ENCODE measurements around the gene NAALADL2. TPM values are rescaled to one million over a fixed set of nuclear protein-coding genes. Genes with fewer than 3 reads are reported as not detected.

NAALADL2 gene
- polyA plus RNA-seq, 1 donor from 2014 or later = 1.6 TPM

GRCh38 chr3:175807175-175807574 is 948.0 kb downstream of the NAALADL2 start:
- H3K9me3 ChIP-seq (ENCODE audit: low read length) = no peaks in the 10 kb centered on the region
- TF ChIP-seq SMC3 (conservative IDR thresholded peaks at IDR 0.05; ENCODE audit: poor library complexity) = no peak
- TF ChIP-seq EZH2 (IDR thresholded peaks at IDR 0.05; ENCODE audit: borderline replicate concordance, insufficient read depth, low read length, poor library complexity, severe bottlenecking) = no peak
- no peak for TF ChIP-seq CTCF (IDR thresholded peaks at IDR 0.05; ENCODE audit: poor library complexity, severe bottlenecking)
- TF ChIP-seq REST (IDR thresholded peaks at IDR 0.05; ENCODE audit: borderline replicate concordance) = no peak
- TF ChIP-seq MXI1 (conservative IDR thresholded peaks at IDR 0.05; ENCODE audit: poor library complexity, severe bottlenecking) = no peak
- TF ChIP-seq RAD21 (conservative IDR thresholded peaks at IDR 0.05) = no peak
- no peak for TF ChIP-seq TAF1 (IDR thresholded peaks at IDR 0.05; ENCODE audit: low read depth)
- no peak for TF ChIP-seq EP300 (conservative IDR thresholded peaks at IDR 0.05; ENCODE audit: poor library complexity, severe bottlenecking)
- TF ChIP-seq POLR2AphosphoS5 (IDR thresholded peaks at IDR 0.05) = no peak
- H4K20me1 ChIP-seq (ENCODE audit: insufficient read depth) = no peaks in the 10 kb centered on the region
- no peak overlapping the region for H3K4me2 ChIP-seq (ENCODE audit: low read length)
- H3K9ac ChIP-seq (ENCODE audit: low read length) = no peak overlapping the region
- no peaks in the 10 kb centered on the region for H3K9me2 ChIP-seq (ENCODE audit: insufficient read depth, low read length)
- no peak overlapping the region for H3K27ac ChIP-seq (ENCODE audit: low read length)
- H2AFZ ChIP-seq (ENCODE audit: low read depth, low read length) = no peak overlapping the region
- H3K4me3 ChIP-seq (ENCODE audit: low read length) = no peak overlapping the region
- H3K79me2 ChIP-seq (replicated peaks; ENCODE audit: insufficient read depth, low read length) = no peaks in the 10 kb centered on the region
- no peaks in the 10 kb centered on the region for H3F3A ChIP-seq (ENCODE audit: insufficient read depth, low read length, poor library complexity, severe bottlenecking)
- no peaks in the 10 kb centered on the region for H3K27me3 ChIP-seq (ENCODE audit: insufficient read depth, low read depth, low read length)
- no peaks in the 10 kb centered on the region for H3K36me3 ChIP-seq (ENCODE audit: insufficient read depth, low read length)

DNA sequence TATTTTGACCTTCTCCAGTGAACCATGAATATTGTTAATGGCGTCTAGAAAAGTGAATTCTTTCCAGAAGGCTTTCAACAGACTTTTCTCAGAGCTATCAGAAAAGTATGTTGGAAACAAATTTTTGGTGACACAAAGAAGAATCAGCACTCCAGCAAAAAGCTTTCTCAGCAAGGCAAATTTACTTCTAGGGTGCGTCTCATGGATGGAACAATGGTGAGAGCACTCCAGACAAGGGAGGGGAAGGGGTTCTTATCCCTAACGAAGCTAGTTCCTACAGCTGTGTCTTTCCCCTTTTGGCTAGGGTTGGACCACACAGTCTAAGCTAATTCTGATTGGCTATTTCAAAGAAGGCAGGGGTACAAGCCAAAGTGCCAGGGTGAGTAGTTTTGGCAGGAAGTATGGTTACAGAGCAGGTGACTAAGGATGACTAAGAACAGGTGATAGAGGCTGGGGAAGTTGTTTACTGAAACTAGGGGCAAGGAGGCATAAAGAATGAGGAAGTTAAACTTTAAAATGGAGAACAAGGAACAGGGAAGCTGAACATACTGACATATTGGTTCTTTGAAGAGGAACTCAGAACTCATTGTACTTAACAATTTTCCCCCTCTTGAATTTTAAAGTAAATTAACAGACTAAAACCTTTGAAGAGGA is 959.8 kb downstream of the NAALADL2 start:
- H3K4me3 ChIP-seq (ENCODE audit: low read length) = no peak overlapping the region
- H3K9me2 ChIP-seq (ENCODE audit: insufficient read depth, low read length) = no peaks in the 10 kb centered on the region
- no peaks in the 10 kb centered on the region for H3K36me3 ChIP-seq (ENCODE audit: insufficient read depth, low read length)
- no peak overlapping the region for H3K27ac ChIP-seq (ENCODE audit: low read length)
- H3K27me3 ChIP-seq (ENCODE audit: insufficient read depth, low read depth, low read length) = no peaks in the 10 kb centered on the region
- no peak overlapping the region for H3K9ac ChIP-seq (ENCODE audit: low read length)
- no peak for TF ChIP-seq RAD21 (conservative IDR thresholded peaks at IDR 0.05)
- TF ChIP-seq TAF1 (IDR thresholded peaks at IDR 0.05; ENCODE audit: low read depth) = no peak
- no peak for TF ChIP-seq REST (IDR thresholded peaks at IDR 0.05; ENCODE audit: borderline replicate concordance)
- TF ChIP-seq CTCF (IDR thresholded peaks at IDR 0.05; ENCODE audit: poor library complexity, severe bottlenecking) = no peak
- no peak for TF ChIP-seq POLR2AphosphoS5 (IDR thresholded peaks at IDR 0.05)
- TF ChIP-seq EP300 (conservative IDR thresholded peaks at IDR 0.05; ENCODE audit: poor library complexity, severe bottlenecking) = no peak
- no peak for TF ChIP-seq SMC3 (conservative IDR thresholded peaks at IDR 0.05; ENCODE audit: poor library complexity)
- TF ChIP-seq MXI1 (conservative IDR thresholded peaks at IDR 0.05; ENCODE audit: poor library complexity, severe bottlenecking) = no peak
- TF ChIP-seq EZH2 (IDR thresholded peaks at IDR 0.05; ENCODE audit: borderline replicate concordance, insufficient read depth, low read length, poor library complexity, severe bottlenecking) = no peak
- no peak overlapping the region for H2AFZ ChIP-seq (ENCODE audit: low read depth, low read length)
- no peaks in the 10 kb centered on the region for H4K20me1 ChIP-seq (ENCODE audit: insufficient read depth)
- peaks cover 4% of the 10 kb centered on the region for H3K9me3 ChIP-seq (ENCODE audit: low read length)
- H3F3A ChIP-seq (ENCODE audit: insufficient read depth, low read length, poor library complexity, severe bottlenecking) = no peaks in the 10 kb centered on the region
- no peak overlapping the region for H3K4me2 ChIP-seq (ENCODE audit: low read length)
- no peaks in the 10 kb centered on the region for H3K79me2 ChIP-seq (replicated peaks; ENCODE audit: insufficient read depth, low read length)
